GM12875 (cell line): ENCODE measurements around the gene SNRPE.
"Not testable (repeated sequence)": the region's sequence is repeated elsewhere in the genome, so short reads cannot be mapped to it uniquely, and the experiment has no call there.

ENCODE experiments used
- H3K4me3 ChIP-seq: one replicate; pipeline ENCODE4 v1.5.1; 2011; ENCODE audit warnings: low read depth, low read length, control low read depth
- CTCF ChIP-seq: IDR thresholded peaks from 2 replicates; pipeline ENCODE4 v1.5.1; 2011; ENCODE audit warnings: low read depth, mild to moderate bottlenecking, control low read depth, inconsistent platforms, low read length, moderate library complexity, borderline replicate concordance; ENCODE audit not compliant: insufficient read depth

Gene SNRPE

GRCh38 chr1:203828503-203828902 is 32.9 kb upstream of the SNRPE start:
- H3K4me3 ChIP-seq, result no peak overlapping the region
- TF ChIP-seq CTCF, result no peak

- H3K4me3 ChIP-seq, result not testable (repeated sequence)
Measured at GRCh38 chr1:203829247-203829646, 32.2 kb upstream of the SNRPE start.

GRCh38 chr1:203835476-203835875 is 25.9 kb upstream of the SNRPE start:
- H3K4me3 ChIP-seq, result no peak overlapping the region

GRCh38 chr1:203839081-203839480 is 22.3 kb upstream of the SNRPE start:
- no peak overlapping the region for H3K4me3 ChIP-seq
- TF ChIP-seq CTCF, result no peak

More at GRCh38 chr1:203835476-203835875, 25.9 kb upstream of the SNRPE start:
- TF ChIP-seq CTCF, result no peak

- TF ChIP-seq CTCF, result no peak
Measured at GRCh38 chr1:203840208-203840808, 21.1 kb upstream of the SNRPE start.

GRCh38 chr1:203842559-203842876 is 18.9 kb upstream of the SNRPE start:
- no peak overlapping the region for H3K4me3 ChIP-seq
- no peak for TF ChIP-seq CTCF

More at GRCh38 chr1:203840208-203840808, 21.1 kb upstream of the SNRPE start:
- no peak overlapping the region for H3K4me3 ChIP-seq

GRCh38 chr1:203843435-203843834 is 18.0 kb upstream of the SNRPE start:
- no peak overlapping the region for H3K4me3 ChIP-seq
- TF ChIP-seq CTCF, result no peak

- not testable (repeated sequence) for H3K4me3 ChIP-seq
Measured at GRCh38 chr1:203853112-203853511, 8.3 kb upstream of the SNRPE start.

- no peak overlapping the region for H3K4me3 ChIP-seq
- TF ChIP-seq CTCF, result no peak
Measured at GRCh38 chr1:203858055-203858454, 3.3 kb upstream of the SNRPE start.
